ENCODE data around the gene DNAJC1. TPM values are rescaled to one million over a fixed set of nuclear protein-coding genes. Genes with fewer than 3 reads are reported as not detected.

The DNAJC1 gene
- total and polyA plus RNA-seq, 2 of the 8 experiments (the other 6 are each of a cell fraction or from before 2014, with no cell fraction given), result 6.8 to 14.8 TPM

GRCh38 chr10:21926358-21926925, 77.1 kb downstream of the DNAJC1 start:
- no peaks in the 10 kb centered on the region; a peak in 1 of 7 replicates for H3K4me1 ChIP-seq (replicated peaks in 1 of 4; ENCODE audit: control insufficient read depth in 3 of 4, insufficient read depth in 4 of 4, low read length in 3 of 4)
- no peak overlapping the region for H3K4me3 ChIP-seq (ENCODE audit: extremely low read depth in 1 of 4, insufficient read depth in 2 of 4, low read depth in 3 of 4, low read length in 4 of 4)
- H2BK5ac ChIP-seq (ENCODE audit: low read depth, low read length), result no peak overlapping the region
- H3K18ac ChIP-seq (ENCODE audit: extremely low read depth, low read length), result no peak overlapping the region
- no peak overlapping the region for H2BK20ac ChIP-seq (ENCODE audit: low read length)
- H3K27me3 ChIP-seq (replicated peaks in 1 of 4; ENCODE audit: control insufficient read depth in 3 of 4, extremely low read depth in 1 of 4, insufficient read depth in 3 of 4, low read length in 3 of 4), result no peaks in the 10 kb centered on the region
- H3K4me2 ChIP-seq (ENCODE audit: insufficient read depth in 1 of 2, low read depth in 2 of 2, low read length in 2 of 2), result no peak overlapping the region
- H3K36me3 ChIP-seq (ENCODE audit: control insufficient read depth in 2 of 4, insufficient read depth in 4 of 4, low read length in 3 of 4), result no peaks in the 10 kb centered on the region
- no peak overlapping the region for H2BK120ac ChIP-seq (replicated peaks; ENCODE audit: low read depth, low read length)
- no peaks in the 10 kb centered on the region for H3K79me2 ChIP-seq (ENCODE audit: control insufficient read depth in 1 of 2, insufficient read depth in 2 of 2, low read length in 2 of 2)
- FAIRE-seq, result no peak
- H3K56ac ChIP-seq (replicated peaks; ENCODE audit: insufficient read length, low read depth, low read length), result no peak overlapping the region
- no peaks in the 10 kb centered on the region for H3K79me1 ChIP-seq (ENCODE audit: low read depth, low read length)
- H4K5ac ChIP-seq (ENCODE audit: insufficient read length, low read depth, low read length), result no peak overlapping the region
- peak; percentile 93 for TF ChIP-seq MAFK (IDR thresholded peaks at IDR 0.05; ENCODE audit: low read depth, low read length)
- TF ChIP-seq CHD2 (IDR thresholded peaks at IDR 0.05; ENCODE audit: low read length), result no peak
- ChIA-PET CTCF (ENCODE audit: partially characterized antibody) (no interaction called here), POLR2A (ENCODE audit: partially characterized antibody) (interaction anchor here (0.8 kb wide), 1 partner anchor 175 kb away, joined by 3 read pairs; no protein-coding TSS in a partner anchor)
- no peak overlapping the region for H3K4ac ChIP-seq (replicated peaks; ENCODE audit: insufficient read length, low read depth, low read length)
- H2AK5ac ChIP-seq (ENCODE audit: low read depth, low read length), result no peak overlapping the region
- H2AFZ ChIP-seq (ENCODE audit: low read length), result no peak overlapping the region
- no peak overlapping the region for H2BK15ac ChIP-seq (ENCODE audit: low read length)
- no peak overlapping the region for H4K8ac ChIP-seq (ENCODE audit: extremely low read depth, insufficient read depth, low read length)
- H3K27ac ChIP-seq (ENCODE audit: low read depth, low read length), result no peak overlapping the region
- H3K14ac ChIP-seq (ENCODE audit: insufficient read length), result no peak overlapping the region
- H3K9me3 ChIP-seq (ENCODE audit: insufficient read depth in 2 of 2, low read depth in 1 of 2, low read length in 1 of 2), result no peaks in the 10 kb centered on the region
- no peak for DNase-seq (ENCODE audit: low read depth in 1 of 2, low spot score in 2 of 2)
- H3K23ac ChIP-seq (ENCODE audit: insufficient read length), result no peak overlapping the region
- no peak overlapping the region for H3K9ac ChIP-seq (replicated peaks in 1 of 4; ENCODE audit: extremely low read depth in 1 of 4, low read depth in 3 of 4, low read length in 3 of 4)
- H2BK12ac ChIP-seq (ENCODE audit: low read depth, low read length), result no peak overlapping the region
- no peak overlapping the region for H4K91ac ChIP-seq (replicated peaks; ENCODE audit: insufficient read length, low read length)
- no peaks in the 10 kb centered on the region for H4K20me1 ChIP-seq (replicated peaks in 1 of 2; ENCODE audit: control insufficient read depth in 1 of 2, insufficient read depth in 2 of 2, low read length in 2 of 2)
- no peaks in the 10 kb centered on the region for H3K23me2 ChIP-seq (ENCODE audit: low read depth, low read length)
